ENCODE results near the gene MOK.

MOK gene

GRCh38 chr14:102203382-102203781 lies 101.6 kb downstream of the MOK start:
- DNase-seq (ENCODE audit: low spot score): no peak

GRCh38 chr14:102202944-102203343 lies 102.0 kb downstream of the MOK start:
- DNase-seq (ENCODE audit: low spot score): no peak

GRCh38 chr14:102201776-102202175 lies 103.2 kb downstream of the MOK start:
- DNase-seq (ENCODE audit: low spot score): no peak

GRCh38 chr14:102201353-102201738 lies 103.6 kb downstream of the MOK start:
- no peak for DNase-seq (ENCODE audit: low spot score)

GRCh38 chr14:102200690-102201352 lies 104.1 kb downstream of the MOK start:
- no peak for DNase-seq (ENCODE audit: low spot score)

GRCh38 chr14:102197317-102197853 lies 107.6 kb downstream of the MOK start:
- DNase-seq (ENCODE audit: low spot score): no peak

- DNase-seq (ENCODE audit: low spot score): no peak
Observed at GRCh38 chr14:102196902-102197230, 108.1 kb downstream of the MOK start.

- no peak for DNase-seq (ENCODE audit: low spot score)
Observed at GRCh38 chr14:102196039-102196901, 108.7 kb downstream of the MOK start.

GRCh38 chr14:102195446-102195845 lies 109.5 kb downstream of the MOK start:
- DNase-seq (ENCODE audit: low spot score): no peak

- no peak for DNase-seq (ENCODE audit: low spot score)
Observed at GRCh38 chr14:102194856-102195255, 110.1 kb downstream of the MOK start.

- DNase-seq (ENCODE audit: low spot score): no peak
Observed at GRCh38 chr14:102192840-102193502, 112.0 kb downstream of the MOK start.

GRCh38 chr14:102189874-102190273 lies 115.1 kb downstream of the MOK start:
- DNase-seq (ENCODE audit: low spot score): no peak

- no peak for DNase-seq (ENCODE audit: low spot score)
Observed at GRCh38 chr14:102188187-102188586, 116.8 kb downstream of the MOK start.

- DNase-seq (ENCODE audit: low spot score): no peak
Observed at GRCh38 chr14:102187568-102188001, 117.4 kb downstream of the MOK start.

GRCh38 chr14:102187044-102187443 lies 117.9 kb downstream of the MOK start:
- DNase-seq (ENCODE audit: low spot score): no peak

GRCh38 chr14:102185360-102185759 lies 119.6 kb downstream of the MOK start:
- no peak for DNase-seq (ENCODE audit: low spot score)

GRCh38 chr14:102184316-102185035 lies 120.5 kb downstream of the MOK start:
- no peak for DNase-seq (ENCODE audit: low spot score)

GRCh38 chr14:102183886-102184285 lies 121.1 kb downstream of the MOK start:
- no peak for DNase-seq (ENCODE audit: low spot score)

GRCh38 chr14:102182936-102183619 lies 121.9 kb downstream of the MOK start:
- no peak for DNase-seq (ENCODE audit: low spot score)

GRCh38 chr14:102182190-102182589 lies 122.8 kb downstream of the MOK start:
- DNase-seq (ENCODE audit: low spot score): no peak

- no peak for DNase-seq (ENCODE audit: low spot score)
Observed at GRCh38 chr14:102181187-102181586, 123.8 kb downstream of the MOK start.
